Neural cell (in vitro differentiated cells): Measurements from ENCODE around the gene TCF12. TPM values are rescaled to one million over a fixed set of nuclear protein-coding genes. Genes with fewer than 3 reads are reported as not detected.

ENCODE experiments used
- H2AFZ ChIP-seq: fragments of 200-600, 300-800 bp; sonication (generic), shearing (Covaris generic); 2 replicates; pipeline ENCODE4 v1.6.0; 2014; ENCODE audit warnings: low read depth, mild to moderate bottlenecking, antibody characterized with exemption, low read length, moderate library complexity
- H3F3A ChIP-seq: fragments of 200-600 bp; shearing (Covaris generic); 2 replicates; pipeline ENCODE4 v1.6.1; 2016; ENCODE audit warnings: mild to moderate bottlenecking, moderate library complexity, mixed read lengths, antibody characterized with exemption, low read length; ENCODE audit not compliant: insufficient read depth, poor library complexity, severe bottlenecking
- H3K27ac ChIP-seq: fragments of 200-600, 300-800 bp; sonication (generic), shearing (Covaris generic); 2 replicates; pipeline ENCODE4 v1.5.1; 2014; ENCODE audit warnings: mild to moderate bottlenecking, low read length, moderate library complexity
- H3K27me3 ChIP-seq: fragments of 300-800, 200-600 bp; sonication (generic), shearing (Covaris generic); 2 replicates; pipeline ENCODE4 v1.6.0; 2014; ENCODE audit warnings: mild to moderate bottlenecking, low read depth, low read length, moderate library complexity; ENCODE audit not compliant: insufficient read depth
- H3K36me3 ChIP-seq: fragments of 300-800, 200-600 bp; sonication (generic), shearing (Covaris generic); 2 replicates; pipeline ENCODE4 v1.5.1; 2014; ENCODE audit warnings: mild to moderate bottlenecking, antibody characterized with exemption, low read length, moderate library complexity; ENCODE audit not compliant: insufficient read depth
- H3K4me2 ChIP-seq: fragments of 300-800, 200-600 bp; sonication (generic), shearing (Covaris generic); 2 replicates; pipeline ENCODE4 v1.6.0; 2014; ENCODE audit warnings: mild to moderate bottlenecking, low read length
- H3K4me3 ChIP-seq: fragments of 300-800, 200-600 bp; sonication (generic), shearing (Covaris generic); 2 replicates; pipeline ENCODE4 v1.5.1; 2014; ENCODE audit warnings: mild to moderate bottlenecking, low read length, moderate library complexity
- H3K79me2 ChIP-seq: fragments of 200-600 bp; shearing (Covaris generic); replicated peaks from 2 replicates; pipeline ENCODE4 v1.6.0; 2014; ENCODE audit warnings: mild to moderate bottlenecking, low read length, moderate library complexity; ENCODE audit not compliant: insufficient read depth
- H3K9ac ChIP-seq: fragments of 300-800, 200-600 bp; sonication (generic), shearing (Covaris generic); 2 replicates; pipeline ENCODE4 v1.6.1; 2016; ENCODE audit warnings: mild to moderate bottlenecking, low read length, mixed read lengths
- H3K9me2 ChIP-seq: fragments of 200-600 bp; shearing (Covaris generic); 2 replicates; pipeline ENCODE4 v1.6.1; 2016; ENCODE audit warnings: mild to moderate bottlenecking, low read length, mixed read lengths; ENCODE audit not compliant: insufficient read depth
- H3K9me3 ChIP-seq: fragments of 200-600, 300-800 bp; sonication (generic), shearing (Covaris generic); 2 replicates; pipeline ENCODE4 v1.6.1; 2016; ENCODE audit warnings: mild to moderate bottlenecking, mixed run types, low read length, moderate library complexity, mixed read lengths
- H4K20me1 ChIP-seq: fragments of 200-600 bp; shearing (Covaris generic); 2 replicates; pipeline ENCODE4 v1.6.1; 2016; ENCODE audit warnings: mild to moderate bottlenecking, mixed run types; ENCODE audit not compliant: insufficient read depth
- CTCF ChIP-seq: fragments of 450-650 bp; IDR thresholded peaks from 2 replicates; pipeline ENCODE4 v1.5.1; 2014; ENCODE audit warnings: antibody characterized with exemption, mild to moderate bottlenecking, moderate library complexity; ENCODE audit not compliant: poor library complexity, severe bottlenecking
- EP300 ChIP-seq: fragments of 450-650 bp; conservative IDR thresholded peaks from 2 replicates; pipeline ENCODE4 v1.6.1; 2014; ENCODE audit warnings: antibody characterized with exemption, mild to moderate bottlenecking, moderate library complexity; ENCODE audit not compliant: poor library complexity, severe bottlenecking
- EZH2 ChIP-seq: fragments of 200-600, 300-800 bp; shearing (Covaris generic), sonication (generic); IDR thresholded peaks from 2 replicates; pipeline ENCODE4 v1.6.1; 2014; ENCODE audit warnings: antibody characterized with exemption, low read length, borderline replicate concordance, mild to moderate bottlenecking; ENCODE audit not compliant: insufficient read depth, poor library complexity, severe bottlenecking
- MXI1 ChIP-seq: fragments of 450-650 bp; conservative IDR thresholded peaks from 2 replicates; pipeline ENCODE4 v1.6.1; 2014; ENCODE audit warnings: antibody characterized with exemption, mild to moderate bottlenecking; ENCODE audit not compliant: poor library complexity, severe bottlenecking
- POLR2AphosphoS5 ChIP-seq: IDR thresholded peaks from 2 replicates; pipeline ENCODE4 v1.6.1; 2012
- RAD21 ChIP-seq: fragments of 450-650 bp; conservative IDR thresholded peaks from 2 replicates; pipeline ENCODE4 v1.6.1; 2014; ENCODE audit warnings: antibody characterized with exemption, mild to moderate bottlenecking, moderate library complexity
- SMC3 ChIP-seq: fragments of 450-650 bp; conservative IDR thresholded peaks from 2 replicates; pipeline ENCODE4 v1.6.1; 2014; ENCODE audit warnings: antibody characterized with exemption, mild to moderate bottlenecking, moderate library complexity; ENCODE audit not compliant: poor library complexity
- TAF1 ChIP-seq: IDR thresholded peaks from 2 replicates; pipeline ENCODE4 v1.6.1; 2012; ENCODE audit warnings: low read depth
- polyA plus RNA-seq: library from polyadenylated mRNA; depleted of rRNA; stranded (reverse); fragments of >200 nt; gene quantifications from 2 replicates; pipeline ENCODE4 v1.2.3, GENCODE V29; 2014
- TF ChIP-seq, protein P1 (sequence below): IDR thresholded peaks from 2 replicates; pipeline ENCODE4 v1.6.1; 2012; ENCODE audit warnings: borderline replicate concordance

Gene TCF12
- polyA plus RNA-seq, 1 donor from 2014 or later, result 52.7 TPM

DNA sequence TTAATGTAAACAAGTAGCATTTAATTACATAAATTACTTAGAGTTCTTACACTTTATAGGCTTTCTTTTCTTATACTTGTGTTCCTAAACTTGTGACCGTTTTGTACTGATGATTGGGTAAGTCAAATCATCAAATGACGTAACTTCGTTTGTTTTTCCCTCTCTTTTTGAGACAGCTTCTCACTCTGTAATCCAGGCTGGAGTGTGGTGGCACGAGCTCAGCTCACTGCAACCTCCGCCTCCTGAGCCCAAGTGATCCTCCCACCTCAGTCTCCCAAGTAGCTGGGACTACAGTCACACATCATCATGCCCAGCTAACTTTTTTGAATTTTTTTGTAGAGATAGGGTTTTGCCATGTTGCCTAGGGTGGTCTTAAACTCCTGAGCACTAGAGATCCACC is 226.0 kb downstream of the TCF12 start:
- no peak overlapping the region for H3K4me3 ChIP-seq
- H3F3A ChIP-seq, result no peaks in the 10 kb centered on the region
- TF ChIP-seq POLR2AphosphoS5, result no peak
- TF ChIP-seq SMC3, result no peak
- TF ChIP-seq, protein P1, sequence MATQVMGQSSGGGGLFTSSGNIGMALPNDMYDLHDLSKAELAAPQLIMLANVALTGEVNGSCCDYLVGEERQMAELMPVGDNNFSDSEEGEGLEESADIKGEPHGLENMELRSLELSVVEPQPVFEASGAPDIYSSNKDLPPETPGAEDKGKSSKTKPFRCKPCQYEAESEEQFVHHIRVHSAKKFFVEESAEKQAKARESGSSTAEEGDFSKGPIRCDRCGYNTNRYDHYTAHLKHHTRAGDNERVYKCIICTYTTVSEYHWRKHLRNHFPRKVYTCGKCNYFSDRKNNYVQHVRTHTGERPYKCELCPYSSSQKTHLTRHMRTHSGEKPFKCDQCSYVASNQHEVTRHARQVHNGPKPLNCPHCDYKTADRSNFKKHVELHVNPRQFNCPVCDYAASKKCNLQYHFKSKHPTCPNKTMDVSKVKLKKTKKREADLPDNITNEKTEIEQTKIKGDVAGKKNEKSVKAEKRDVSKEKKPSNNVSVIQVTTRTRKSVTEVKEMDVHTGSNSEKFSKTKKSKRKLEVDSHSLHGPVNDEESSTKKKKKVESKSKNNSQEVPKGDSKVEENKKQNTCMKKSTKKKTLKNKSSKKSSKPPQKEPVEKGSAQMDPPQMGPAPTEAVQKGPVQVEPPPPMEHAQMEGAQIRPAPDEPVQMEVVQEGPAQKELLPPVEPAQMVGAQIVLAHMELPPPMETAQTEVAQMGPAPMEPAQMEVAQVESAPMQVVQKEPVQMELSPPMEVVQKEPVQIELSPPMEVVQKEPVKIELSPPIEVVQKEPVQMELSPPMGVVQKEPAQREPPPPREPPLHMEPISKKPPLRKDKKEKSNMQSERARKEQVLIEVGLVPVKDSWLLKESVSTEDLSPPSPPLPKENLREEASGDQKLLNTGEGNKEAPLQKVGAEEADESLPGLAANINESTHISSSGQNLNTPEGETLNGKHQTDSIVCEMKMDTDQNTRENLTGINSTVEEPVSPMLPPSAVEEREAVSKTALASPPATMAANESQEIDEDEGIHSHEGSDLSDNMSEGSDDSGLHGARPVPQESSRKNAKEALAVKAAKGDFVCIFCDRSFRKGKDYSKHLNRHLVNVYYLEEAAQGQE, result no peak
- no peak for TF ChIP-seq RAD21
- no peak for TF ChIP-seq CTCF
- TF ChIP-seq EZH2, result no peak
- TF ChIP-seq EP300, result no peak
- H4K20me1 ChIP-seq, result no peaks in the 10 kb centered on the region
- no peak overlapping the region for H3K27ac ChIP-seq
- H3K9ac ChIP-seq, result no peak overlapping the region
- H2AFZ ChIP-seq, result no peak overlapping the region
- H3K9me2 ChIP-seq, result no peaks in the 10 kb centered on the region
- H3K79me2 ChIP-seq, result peaks cover 10% of the 10 kb centered on the region
- no peak overlapping the region for H3K4me2 ChIP-seq
- no peaks in the 10 kb centered on the region for H3K9me3 ChIP-seq
- no peaks in the 10 kb centered on the region for H3K36me3 ChIP-seq
- H3K27me3 ChIP-seq, result no peaks in the 10 kb centered on the region

- Histone ChIP-seq H3K9ac (no peak overlapping the region), H4K20me1 (no peaks in the 10 kb centered on the region), H3K4me3 (no peak overlapping the region), H3K79me2 (peaks cover 10% of the 10 kb centered on the region), H3K27me3 (no peaks in the 10 kb centered on the region), H3K36me3 (no peaks in the 10 kb centered on the region), H3K9me3 (peaks cover under 1% of the 10 kb centered on the region), H3K4me2 (no peak overlapping the region), H2AFZ (no peak overlapping the region), H3F3A (no peaks in the 10 kb centered on the region), H3K27ac (no peak overlapping the region), H3K9me2 (no peaks in the 10 kb centered on the region)
- TF ChIP-seq POLR2AphosphoS5 (no peak), EZH2 (no peak), SMC3 (peak; percentile 57), CTCF (peak; percentile 59), TAF1 (no peak), EP300 (no peak), RAD21 (peak; percentile 61), MXI1 (no peak)
- TF ChIP-seq, protein P1, result no peak
Measured at GRCh38 chr15:57146506-57147201, 228.2 kb downstream of the TCF12 start.
